H1 (cell line): ENCODE results near the gene FDXACB1. TPM values are rescaled to one million over a fixed set of nuclear protein-coding genes. Genes with fewer than 3 reads are reported as not detected.
A peak's percentile ranks its signal among the peaks of the same experiment; 100 is the strongest.

Experiments
- CTCF ChIA-PET: fragments of 300-600 bp; sonication (Branson Sonifier 250); formaldehyde crosslinking; loops from one replicate; lab custom pipeline; 2021; ENCODE audit not compliant: partially characterized antibody; lab: Charles Lee
- POLR2A ChIA-PET: fragments of 300-600 bp; sonication (Branson Sonifier 250); formaldehyde crosslinking; loops from one replicate; lab custom pipeline; 2021; ENCODE audit warnings: inconsistent platforms; ENCODE audit not compliant: partially characterized antibody; lab: Charles Lee
- DNase-seq, 2 experiments: peaks; one replicate each; pipeline versions ENCODE4 v3.0.0 to v3.0.0-alpha.2; 2010 to 2022; ENCODE audit warnings: low spot score in 2 of 2, low read depth in 1 of 2, mixed read lengths in 1 of 2
- FAIRE-seq: peaks from 2 replicates; lab custom pipeline; 2011; peaks lifted over from hg19 to GRCh38; lab: Jason Lieb, UNC
- H2AFZ ChIP-seq: 2 replicates; pipeline ENCODE4 v1.8.1; 2012; ENCODE audit warnings: low read length, inconsistent platforms
- H2AK5ac ChIP-seq: 2 replicates; pipeline ENCODE4 v1.6.1; 2013; ENCODE audit warnings: low read depth, low read length
- H2BK120ac ChIP-seq: replicated peaks from 2 replicates; pipeline ENCODE3; 2013; ENCODE audit warnings: low read depth, low read length, inconsistent platforms
- H2BK12ac ChIP-seq: 2 replicates; pipeline ENCODE4 v1.6.1; 2013; ENCODE audit warnings: low read depth, low read length
- H2BK15ac ChIP-seq: 2 replicates; pipeline ENCODE4 v1.6.1; 2013; ENCODE audit warnings: low read length
- H2BK20ac ChIP-seq: 2 replicates; pipeline ENCODE4 v1.6.1; 2013; ENCODE audit warnings: low read length
- H2BK5ac ChIP-seq: 2 replicates; pipeline ENCODE4 v1.6.1; 2013; ENCODE audit warnings: low read depth, low read length
- H3K14ac ChIP-seq: 2 replicates; pipeline ENCODE4 v1.6.1; 2013; ENCODE audit warnings: inconsistent platforms; ENCODE audit not compliant: insufficient read length
- H3K18ac ChIP-seq: 2 replicates; pipeline ENCODE4 v1.6.1; 2013; ENCODE audit warnings: low read length; ENCODE audit errors: extremely low read depth
- H3K23ac ChIP-seq: 2 replicates; pipeline ENCODE4 v1.6.1; 2013; ENCODE audit warnings: inconsistent platforms; ENCODE audit not compliant: insufficient read length
- H3K23me2 ChIP-seq: 2 replicates; pipeline ENCODE4 v1.6.1; 2013; ENCODE audit warnings: low read depth, low read length
- H3K27ac ChIP-seq: 2 replicates; pipeline ENCODE4 v1.6.1; 2011; ENCODE audit warnings: low read depth, low read length, inconsistent platforms
- H3K27me3 ChIP-seq, 4 experiments: replicated peaks in 1 of 4; 1 replicate in 1 of 4; 2 replicates in 3 of 4; pipeline versions ENCODE4 v1.6.1 to v1.8.1; 2011 to 2013; ENCODE audit warnings: low read length in 3 of 4, mild to moderate bottlenecking in 3 of 4, inconsistent platforms in 2 of 4, mixed read lengths in 2 of 4, moderate library complexity in 1 of 4; ENCODE audit not compliant: control insufficient read depth in 3 of 4, insufficient read depth in 3 of 4; ENCODE audit errors: extremely low read depth in 1 of 4
- H3K36me3 ChIP-seq, 4 experiments: 2 replicates each; pipeline versions ENCODE4 v1.6.1 to v1.8.1; 2011 to 2013; ENCODE audit warnings: mild to moderate bottlenecking in 4 of 4, low read length in 3 of 4, moderate library complexity in 2 of 4, control low read depth in 1 of 4, inconsistent platforms in 1 of 4; ENCODE audit not compliant: insufficient read depth in 4 of 4, control insufficient read depth in 2 of 4
- H3K4ac ChIP-seq: replicated peaks from 2 replicates; pipeline ENCODE3; 2013; ENCODE audit warnings: low read length, low read depth, mixed read lengths, inconsistent platforms; ENCODE audit not compliant: insufficient read length
- H3K4me1 ChIP-seq, 4 experiments: replicated peaks in 1 of 4; 1 replicate in 1 of 4; 2 replicates in 3 of 4; pipeline versions ENCODE4 v1.6.1 to v1.8.1; 2011 to 2013; ENCODE audit warnings: low read length in 3 of 4, inconsistent platforms in 2 of 4, mixed read lengths in 1 of 4; ENCODE audit not compliant: insufficient read depth in 4 of 4, control insufficient read depth in 3 of 4
- H3K4me2 ChIP-seq, 2 experiments: 2 replicates each; pipeline versions ENCODE4 v1.6.1 to v1.8.1; 2011 to 2013; ENCODE audit warnings: low read depth in 2 of 2, low read length in 2 of 2, control low read depth in 1 of 2, inconsistent platforms in 1 of 2, mild to moderate bottlenecking in 1 of 2; ENCODE audit not compliant: insufficient read depth in 1 of 2
- H3K4me3 ChIP-seq, 4 experiments: fragments of 200-600, 300-600 bp in 1 of 4; sonication (generic), shearing (Covaris generic), sonication (Bioruptor Twin) in 1 of 4; 2 replicates each; pipeline versions ENCODE4 v1.5.1 to v1.8.1; 2011 to 2016; ENCODE audit warnings: low read length in 4 of 4, low read depth in 3 of 4, control low read depth in 2 of 4, inconsistent platforms in 2 of 4, mild to moderate bottlenecking in 2 of 4, mixed read lengths in 1 of 4, moderate library complexity in 1 of 4; ENCODE audit not compliant: insufficient read depth in 2 of 4; ENCODE audit errors: extremely low read depth in 1 of 4
- H3K56ac ChIP-seq: replicated peaks from 2 replicates; pipeline ENCODE3; 2013; ENCODE audit warnings: low read depth, mild to moderate bottlenecking, mixed read lengths, low read length, inconsistent platforms; ENCODE audit not compliant: insufficient read length
- H3K79me1 ChIP-seq: 2 replicates; pipeline ENCODE4 v1.6.1; 2013; ENCODE audit warnings: low read depth, low read length, control low read depth
- H3K79me2 ChIP-seq, 2 experiments: 2 replicates each; pipeline versions ENCODE4 v1.6.1 to v1.8.1; 2012 to 2013; ENCODE audit warnings: low read length in 2 of 2, mild to moderate bottlenecking in 2 of 2, inconsistent platforms in 1 of 2; ENCODE audit not compliant: insufficient read depth in 2 of 2, control insufficient read depth in 1 of 2
- H3K9ac ChIP-seq, 4 experiments: replicated peaks in 1 of 4; 1 replicate in 1 of 4; 2 replicates in 3 of 4; pipeline versions ENCODE4 v1.6.1 to v1.8.1; 2011 to 2013; ENCODE audit warnings: low read depth in 3 of 4, low read length in 3 of 4, control low read depth in 2 of 4, mild to moderate bottlenecking in 2 of 4, moderate library complexity in 2 of 4, inconsistent platforms in 1 of 4; ENCODE audit errors: extremely low read depth in 1 of 4
- H3K9me3 ChIP-seq, 2 experiments: 2 replicates each; pipeline versions ENCODE4 v1.6.1 to v1.8.1; 2012 to 2013; ENCODE audit warnings: mild to moderate bottlenecking in 2 of 2, moderate library complexity in 2 of 2, control low read depth in 1 of 2, inconsistent platforms in 1 of 2, low read depth in 1 of 2, low read length in 1 of 2, mixed read lengths in 1 of 2; ENCODE audit not compliant: insufficient read depth in 2 of 2
- H4K20me1 ChIP-seq, 2 experiments: replicated peaks in 1 of 2; 2 replicates each; pipeline versions ENCODE3 to v1.8.1; 2011 to 2013; ENCODE audit warnings: inconsistent platforms in 2 of 2, low read length in 2 of 2, mild to moderate bottlenecking in 1 of 2; ENCODE audit not compliant: insufficient read depth in 2 of 2, control insufficient read depth in 1 of 2
- H4K5ac ChIP-seq: 2 replicates; pipeline ENCODE4 v1.6.1; 2013; ENCODE audit warnings: low read length, low read depth, mixed read lengths, inconsistent platforms; ENCODE audit not compliant: insufficient read length
- H4K8ac ChIP-seq: 2 replicates; pipeline ENCODE4 v1.8.0; 2013; ENCODE audit warnings: mild to moderate bottlenecking, moderate library complexity, low read length, inconsistent platforms; ENCODE audit not compliant: insufficient read depth; ENCODE audit errors: extremely low read depth
- H4K91ac ChIP-seq: replicated peaks from 2 replicates; pipeline ENCODE3; 2013; ENCODE audit warnings: low read length, mixed read lengths, inconsistent platforms; ENCODE audit not compliant: insufficient read length
- CEBPB ChIP-seq: IDR thresholded peaks from 2 replicates; pipeline ENCODE4 v1.6.1; 2012; ENCODE audit warnings: low read depth, low read length
- GABPA ChIP-seq: IDR thresholded peaks from 2 replicates; pipeline ENCODE4 v1.6.1; 2011; ENCODE audit warnings: mild to moderate bottlenecking, low read length, moderate library complexity, borderline replicate concordance; ENCODE audit not compliant: insufficient read depth
- MAFK ChIP-seq: IDR thresholded peaks from 2 replicates; pipeline ENCODE4 v1.6.1; 2012; ENCODE audit warnings: low read depth, mild to moderate bottlenecking, improper control_type of control experiment, low read length
- NANOG ChIP-seq: IDR thresholded peaks from 2 replicates; pipeline ENCODE4 v1.6.1; 2011; ENCODE audit warnings: low read length, low read depth, mild to moderate bottlenecking, inconsistent platforms; ENCODE audit not compliant: insufficient read depth, poor library complexity, severe bottlenecking
- POLR2AphosphoS5 ChIP-seq: IDR thresholded peaks from 2 replicates; pipeline ENCODE4 v1.6.1; 2011; ENCODE audit warnings: low read depth, low read length
- SIN3A ChIP-seq, 2 experiments: IDR thresholded peaks in 1 of 2; conservative IDR thresholded peaks in 1 of 2; 2 replicates each; pipeline ENCODE4 v1.6.1; 2011 to 2012; ENCODE audit warnings: low read length in 2 of 2, improper control_type of control experiment in 1 of 2, low read depth in 1 of 2, mild to moderate bottlenecking in 1 of 2
- SP2 ChIP-seq: IDR thresholded peaks from 2 replicates; pipeline ENCODE4 v1.6.1; 2012; ENCODE audit warnings: mild to moderate bottlenecking, low read length, inconsistent platforms
- SP4 ChIP-seq: IDR thresholded peaks from 2 replicates; pipeline ENCODE4 v1.6.1; 2012; ENCODE audit warnings: low read length, inconsistent platforms
- TEAD4 ChIP-seq: IDR thresholded peaks from 2 replicates; pipeline ENCODE4 v1.6.1; 2012; ENCODE audit warnings: low read depth, low read length, inconsistent platforms, mixed read lengths
- WGBS, 2 experiments: shearing (Covaris generic) in 1 of 2; methylation state at CpG; one replicate each; pipeline versions ENCODE4 v1.1.6 to v1.1.7; 2013 to 2015; ENCODE audit warnings: low lambda C conversion rate in 2 of 2, mixed read lengths in 2 of 2, inconsistent platforms in 1 of 2, low coverage in 1 of 2, missing lambda C conversion rate in 1 of 2; ENCODE audit not compliant: insufficient replicate concordance in 2 of 2, insufficient coverage in 1 of 2, insufficient read length in 1 of 2; ENCODE audit errors: extremely low coverage in 1 of 2, missing lambda C conversion rate in 1 of 2; 5-methylcytosine and 5-hydroxymethylcytosine counted together
- polyA plus RNA-seq, 7 experiments: library from polyadenylated mRNA; depleted of rRNA in 3 of 7; stranded (reverse) in 5 of 7; unstranded in 2 of 7; fragments of >200 nt in 5 of 7; fragments of 200-250 nt in 2 of 7; gene quantifications; 1 replicate in 5 of 7; 2 replicates in 1 of 7; 4 replicates in 1 of 7; pipeline versions ENCODE4 v1.2.1 to v1.2.3, GENCODE V29; 2011 to 2013; ENCODE audit warnings: missing spikeins in 2 of 7, mixed read lengths in 2 of 7
- total RNA-seq: library from RNA; stranded (reverse); fragmentation: NEBNext Ultra II Directional; extraction: Animal tissue kit (Norgen Biotek cat#: 25700); gene quantifications from 2 replicates; pipeline ENCODE4 v1.2.1, GENCODE V29; 2021

The FDXACB1 gene
- total and polyA plus RNA-seq, 2 of the 8 experiments (the other 6 are each of a cell fraction or from before 2014, with no cell fraction given), result 1.4 to 2.3 TPM

DNA sequence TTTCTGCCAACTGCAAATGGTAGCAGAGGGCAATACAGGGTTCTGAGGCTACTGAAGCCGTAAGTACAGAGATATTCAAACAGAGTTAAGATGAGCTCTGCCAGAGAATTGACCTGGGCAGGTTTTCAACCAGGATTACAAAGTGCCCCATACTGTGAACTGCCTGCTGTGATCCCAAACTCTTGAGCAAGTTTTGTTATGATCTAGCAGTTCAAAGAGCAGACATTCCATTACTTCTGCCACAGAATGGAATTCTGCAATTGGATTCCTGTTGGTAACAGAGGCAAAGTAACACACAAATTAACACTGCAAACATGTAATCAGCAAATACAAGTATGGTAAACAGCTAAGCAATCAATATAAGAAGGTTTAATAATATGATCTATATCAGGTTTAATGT lies 38.8 kb downstream of the FDXACB1 start:
- no peak for TF ChIP-seq SP4
- TF ChIP-seq POLR2AphosphoS5, result no peak
- no peak for TF ChIP-seq MAFK
- TF ChIP-seq CEBPB, result peak; percentile 84
- no peak for TF ChIP-seq NANOG
- TF ChIP-seq TEAD4, result peak; percentile 22; the same call in 1 of the 2 replicates
- no peak for TF ChIP-seq GABPA
- TF ChIP-seq SP2, result no peak
- TF ChIP-seq SIN3A (conservative IDR thresholded peaks at IDR 0.05 in 1 of 2, IDR thresholded peaks at IDR 0.05 in 1 of 2; ENCODE audit: low read depth in 1 of 2, low read length in 2 of 2), result no peak
- no peaks in the 10 kb centered on the region for H3K27me3 ChIP-seq
- no peak overlapping the region for H3K23ac ChIP-seq
- H2BK20ac ChIP-seq, result no peak overlapping the region
- H4K91ac ChIP-seq, result no peak overlapping the region
- no peaks in the 10 kb centered on the region for H3K79me1 ChIP-seq
- no peak overlapping the region for H2BK120ac ChIP-seq
- H2AFZ ChIP-seq, result no peak overlapping the region
- H3K79me2 ChIP-seq, result no peaks in the 10 kb centered on the region
- no peaks in the 10 kb centered on the region for H3K9me3 ChIP-seq
- peak; percentile 72 for FAIRE-seq
- H3K56ac ChIP-seq, result no peak overlapping the region
- H2BK15ac ChIP-seq, result no peak overlapping the region
- no peak overlapping the region for H3K9ac ChIP-seq
- ChIA-PET CTCF (interaction anchor here (0.6 to 2.6 kb wide), 13 partner anchors 8 to 273 kb away, joined by 3 to 11 read pairs (median 4); no protein-coding TSS in a partner anchor), POLR2A (interaction anchor here (0.6 to 1.3 kb wide), 3 partner anchors 20 to 75 kb away, joined by 3 read pairs; partner anchors contain the start of gene PPP2R1B)
- H2BK12ac ChIP-seq, result no peak overlapping the region
- no peak overlapping the region for H2AK5ac ChIP-seq
- peaks cover 0 to 5% (median 0%) of the 10 kb centered on the region in 4 experiments; a peak in 1 of 8 replicates for H3K36me3 ChIP-seq
- H3K18ac ChIP-seq, result no peak overlapping the region
- H3K4me3 ChIP-seq, result no peak overlapping the region
- 62% methylated on average over 1 of the region's 1 CpG; no CpG with 5 or more reads in 1 of the 2 experiments for WGBS, 2 experiments
- no peak overlapping the region for H4K8ac ChIP-seq
- H3K14ac ChIP-seq, result no peak overlapping the region
- no peaks in the 10 kb centered on the region for H4K20me1 ChIP-seq
- peaks cover 0 to 7% (median 3%) of the 10 kb centered on the region in 4 experiments; a peak in 2 of 7 replicates for H3K4me1 ChIP-seq
- no peaks in the 10 kb centered on the region for H3K23me2 ChIP-seq
- no peak overlapping the region for H2BK5ac ChIP-seq
- H3K27ac ChIP-seq, result no peak overlapping the region
- no peak overlapping the region for H3K4ac ChIP-seq
- no peak overlapping the region for H3K4me2 ChIP-seq
- no peak overlapping the region for H4K5ac ChIP-seq
- DNase-seq, result no peak
